ENCODE data around the gene MLNR.

GRCh38 chr13:49184621-49185020, 35.5 kb upstream of the MLNR start:
- no peak for TF ChIP-seq CTCF (IDR thresholded peaks at IDR 0.05; ENCODE audit: insufficient read depth, low read length, poor library complexity, severe bottlenecking)
- no peak for TF ChIP-seq EZH2phosphoT487 (conservative IDR thresholded peaks at IDR 0.05; ENCODE audit: low read length)

Measured in SU-DHL-6 (cell line).